AG04449 (cell line): ENCODE measurements around the gene PAN3.
"Not testable (repeated sequence)": the region's sequence is repeated elsewhere in the genome, so short reads cannot be mapped to it uniquely, and the experiment has no call there.

Experiments
- CTCF ChIA-PET: fragments of 350-600 bp; formaldehyde crosslinking; extraction: SDS; loops from one replicate; lab custom pipeline; 2021; ENCODE audit warnings: antibody characterized with exemption; lab: Yijun Ruan, JAX
- POLR2A ChIA-PET: fragments of 400-600, 350-600 bp; formaldehyde crosslinking; extraction: SDS; loops from one replicate; lab custom pipeline; 2020; ENCODE audit warnings: antibody characterized with exemption, inconsistent platforms; lab: Yijun Ruan, JAX
- DNase-seq: peaks from one replicate; pipeline ENCODE4 v3.0.0-alpha.2; 2010; ENCODE audit warnings: low read depth, low spot score
- H3K4me3 ChIP-seq: 2 replicates; pipeline ENCODE4 v1.5.1; 2011; ENCODE audit warnings: low read depth, mild to moderate bottlenecking, control low read depth, low read length
- TF ChIP-seq, protein P1 (sequence below): IDR thresholded peaks from one replicate; pipeline ENCODE4 v1.5.1; 2011; ENCODE audit warnings: mild to moderate bottlenecking, moderate library complexity, low read length, control low read depth, inconsistent platforms; ENCODE audit not compliant: insufficient read depth; ENCODE audit errors: missing control alignments

Gene PAN3

DNA sequence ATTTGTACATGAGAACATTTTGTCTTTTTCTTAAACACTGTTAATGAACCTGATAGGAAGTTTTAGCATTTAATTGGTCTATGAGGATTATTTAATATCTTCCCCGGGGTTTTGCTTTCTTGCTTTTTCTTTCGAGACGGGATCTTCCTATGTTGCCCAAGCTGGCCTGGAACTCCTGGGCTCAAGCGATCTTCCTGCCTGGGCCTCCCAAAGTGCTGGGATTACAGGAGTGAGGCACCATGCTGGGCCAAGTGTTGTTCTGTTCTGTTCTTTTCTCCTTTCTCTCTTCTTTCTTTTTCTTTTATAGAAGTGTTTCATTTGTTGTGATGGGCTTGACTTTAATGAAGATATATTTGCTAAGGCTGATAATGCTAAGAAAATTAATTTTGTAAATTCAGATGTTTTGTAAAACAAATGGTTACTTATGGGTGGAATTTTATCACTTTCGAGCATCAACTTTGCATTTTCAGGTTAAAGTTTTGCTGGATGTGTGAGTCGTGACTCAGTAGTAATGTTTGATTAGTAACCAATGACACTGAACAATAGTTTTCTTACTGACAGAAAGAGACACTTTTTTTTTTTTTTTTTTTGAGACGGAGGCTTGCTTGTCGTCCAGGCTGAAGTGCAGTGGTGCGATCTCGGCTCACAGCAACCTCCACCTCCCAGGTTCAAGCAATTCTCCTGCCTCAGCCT lies 2.2 kb downstream of the PAN3 start:
- peak overlapping the region; percentile 90 for H3K4me3 ChIP-seq
- no peak for DNase-seq
- TF ChIP-seq, protein P1, sequence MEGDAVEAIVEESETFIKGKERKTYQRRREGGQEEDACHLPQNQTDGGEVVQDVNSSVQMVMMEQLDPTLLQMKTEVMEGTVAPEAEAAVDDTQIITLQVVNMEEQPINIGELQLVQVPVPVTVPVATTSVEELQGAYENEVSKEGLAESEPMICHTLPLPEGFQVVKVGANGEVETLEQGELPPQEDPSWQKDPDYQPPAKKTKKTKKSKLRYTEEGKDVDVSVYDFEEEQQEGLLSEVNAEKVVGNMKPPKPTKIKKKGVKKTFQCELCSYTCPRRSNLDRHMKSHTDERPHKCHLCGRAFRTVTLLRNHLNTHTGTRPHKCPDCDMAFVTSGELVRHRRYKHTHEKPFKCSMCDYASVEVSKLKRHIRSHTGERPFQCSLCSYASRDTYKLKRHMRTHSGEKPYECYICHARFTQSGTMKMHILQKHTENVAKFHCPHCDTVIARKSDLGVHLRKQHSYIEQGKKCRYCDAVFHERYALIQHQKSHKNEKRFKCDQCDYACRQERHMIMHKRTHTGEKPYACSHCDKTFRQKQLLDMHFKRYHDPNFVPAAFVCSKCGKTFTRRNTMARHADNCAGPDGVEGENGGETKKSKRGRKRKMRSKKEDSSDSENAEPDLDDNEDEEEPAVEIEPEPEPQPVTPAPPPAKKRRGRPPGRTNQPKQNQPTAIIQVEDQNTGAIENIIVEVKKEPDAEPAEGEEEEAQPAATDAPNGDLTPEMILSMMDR, result no peak
- ChIA-PET CTCF (no interaction called here), POLR2A (no interaction called here)

DNA sequence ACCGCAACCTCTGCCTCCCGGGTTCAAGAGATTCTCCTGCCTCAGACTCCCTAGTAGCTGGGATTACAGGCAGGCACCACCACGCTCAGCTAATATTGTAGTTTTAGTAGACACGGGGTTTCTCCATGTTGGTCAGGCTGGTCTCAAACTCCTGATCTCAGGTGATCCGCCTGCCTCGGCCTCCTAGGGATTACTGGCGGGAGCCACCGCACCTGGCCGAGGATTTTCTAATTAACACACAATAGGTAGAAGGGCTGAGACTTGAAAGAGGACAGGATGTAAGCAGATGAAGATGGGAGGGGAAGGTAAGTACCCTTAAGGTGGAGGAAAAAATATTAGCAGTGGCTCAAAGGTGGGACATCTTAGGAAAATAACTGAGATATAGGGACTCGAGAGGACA lies 3.2 kb downstream of the PAN3 start:
- H3K4me3 ChIP-seq, POLR2A ChIA-PET, DNase-seq, CTCF ChIA-PET: not testable (repeated sequence)

DNA sequence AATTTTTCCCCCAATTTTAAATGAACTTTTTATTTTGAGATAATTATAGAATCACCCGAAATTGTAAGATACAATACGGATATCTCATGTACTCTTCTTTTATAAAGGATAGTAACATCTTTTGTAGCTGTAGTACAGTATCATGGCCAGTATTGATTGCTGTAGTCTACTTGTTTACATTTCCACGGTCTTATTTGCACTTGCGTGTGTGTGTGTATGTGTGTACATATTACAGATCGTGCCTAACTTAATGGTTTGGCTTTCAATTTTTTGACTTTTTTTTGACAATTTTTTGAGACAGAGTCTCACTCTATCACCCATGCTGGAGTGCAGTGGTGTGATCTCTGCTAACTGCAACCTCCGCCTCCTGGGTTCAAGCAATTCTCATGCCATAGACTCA lies 6.7 kb downstream of the PAN3 start:
- no peak overlapping the region for H3K4me3 ChIP-seq
- ChIA-PET POLR2A (no interaction called here), CTCF (no interaction called here)
- TF ChIP-seq, protein P1, result no peak
- no peak for DNase-seq

DNA sequence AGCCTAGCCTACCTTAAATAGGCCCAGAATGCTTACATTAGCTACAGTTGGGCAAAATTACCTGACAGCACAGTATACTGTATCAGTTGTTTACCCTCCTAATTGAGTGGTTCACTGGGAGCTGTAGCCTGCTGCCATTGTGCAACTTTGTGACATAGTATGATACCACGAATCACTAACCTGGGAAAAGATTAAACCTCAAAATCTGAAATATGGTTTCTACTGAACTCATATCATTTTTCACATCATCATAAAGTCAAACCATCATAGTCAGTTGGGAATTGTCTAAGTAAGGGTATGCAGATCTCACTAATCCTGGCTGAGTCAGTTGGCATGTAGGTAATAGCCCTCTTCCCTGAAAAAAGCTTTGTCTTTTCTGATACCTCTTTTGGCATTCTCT lies 9.2 kb downstream of the PAN3 start:
- no peak for DNase-seq
- ChIA-PET CTCF (interaction anchor here (1.0 to 1.1 kb wide), 2 partner anchors 8 to 175 kb away, joined by 3 read pairs; no protein-coding TSS in a partner anchor), POLR2A (no interaction called here)
- no peak overlapping the region for H3K4me3 ChIP-seq
- TF ChIP-seq, protein P1, result no peak

DNA sequence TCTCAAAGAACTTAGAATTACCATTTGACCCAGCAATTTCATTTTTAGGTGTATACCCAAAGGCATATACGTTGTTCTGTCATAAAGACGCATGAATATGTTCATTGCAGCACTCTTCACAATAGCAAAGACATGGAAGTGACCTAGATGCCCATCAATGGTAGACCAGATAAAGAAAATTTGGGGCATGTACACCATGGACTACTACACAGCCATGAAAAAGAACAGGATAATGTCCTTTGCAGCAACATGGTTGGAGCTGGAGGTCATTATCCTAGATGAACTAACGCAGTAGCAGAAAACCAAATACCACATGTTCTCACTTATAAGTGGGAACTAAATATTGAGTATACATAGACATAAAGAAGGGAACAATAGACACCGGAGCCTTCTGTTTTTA lies 20.7 kb downstream of the PAN3 start:
- no peak overlapping the region for H3K4me3 ChIP-seq
- ChIA-PET CTCF (no interaction called here), POLR2A (no interaction called here)
- TF ChIP-seq, protein P1, result no peak
- DNase-seq, result no peak

DNA sequence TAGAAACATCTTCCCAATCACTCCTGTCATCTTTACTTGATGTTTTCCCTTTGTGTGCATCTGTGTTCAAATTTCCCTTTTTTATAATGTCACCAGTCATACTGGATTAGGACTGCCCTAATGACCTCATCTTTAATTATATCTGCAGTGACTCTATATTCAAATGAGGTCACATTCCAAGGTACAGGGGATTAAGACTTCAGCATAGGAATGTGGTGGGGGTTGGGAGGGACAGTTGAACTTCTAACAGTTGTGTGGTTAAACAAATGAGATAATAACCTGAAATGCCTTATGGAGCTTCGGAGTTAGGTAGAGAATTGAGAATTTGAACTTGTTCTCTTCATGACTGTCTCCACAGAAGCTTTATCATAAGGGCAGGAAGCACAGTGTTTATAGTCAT lies 23.0 kb downstream of the PAN3 start:
- H3K4me3 ChIP-seq, result no peak overlapping the region
- POLR2A ChIA-PET, result no interaction called here
- TF ChIP-seq, protein P1, result no peak
- CTCF ChIA-PET, result no interaction called here
- no peak for DNase-seq

DNA sequence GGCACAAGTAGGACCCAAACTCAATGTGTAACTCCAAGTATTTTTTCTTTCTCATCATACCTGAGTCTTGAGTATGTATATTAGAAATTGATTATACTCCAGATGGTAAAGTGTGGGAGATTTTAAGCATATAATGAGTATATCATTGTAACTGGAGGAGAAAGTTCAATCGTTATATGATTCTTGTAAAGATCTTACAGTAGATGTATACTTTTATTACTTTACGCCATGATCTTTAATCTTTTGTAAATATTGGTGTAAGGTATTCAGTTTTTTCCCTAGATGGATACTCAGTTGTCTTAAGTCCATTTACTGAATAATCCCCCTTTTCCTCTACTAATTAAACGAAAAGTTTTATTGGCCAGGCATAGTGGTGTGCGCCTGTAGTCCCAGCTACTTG lies 25.2 kb downstream of the PAN3 start:
- CTCF ChIA-PET, result no interaction called here
- POLR2A ChIA-PET, result no interaction called here
- TF ChIP-seq, protein P1, result no peak
- H3K4me3 ChIP-seq, result no peak overlapping the region
- no peak for DNase-seq
